ENCODE measurements around the gene KIF2A. TPM values are rescaled to one million over a fixed set of nuclear protein-coding genes. Genes with fewer than 3 reads are reported as not detected.

Gene KIF2A
- total and polyA plus RNA-seq, 4 donors, result 3.5 to 64.3 (median 20.3) TPM

DNA sequence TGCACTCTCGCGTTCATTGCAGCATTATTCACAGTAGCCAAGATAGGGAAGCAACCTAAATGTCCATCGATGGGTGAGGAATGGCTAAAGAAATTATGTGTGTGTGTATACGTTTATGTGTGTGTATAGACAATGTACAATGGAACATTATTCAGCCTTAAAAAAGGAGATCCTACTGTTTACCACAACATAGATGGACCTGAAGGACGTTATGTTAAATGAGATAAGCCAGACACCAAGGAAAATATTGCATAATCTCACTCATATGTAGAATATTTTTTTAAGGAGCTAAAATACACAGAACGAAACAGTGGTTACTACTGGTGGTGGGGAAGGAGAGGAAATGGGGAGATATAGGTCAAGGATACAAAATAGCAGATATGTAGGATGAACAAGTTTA lies 2.4 kb downstream of the KIF2A start:
- no peak overlapping the region for H3K9ac ChIP-seq (ENCODE audit: insufficient read depth in 1 of 2, low read length in 2 of 2)
- H3K9me3 ChIP-seq (ENCODE audit: control insufficient read depth in 4 of 4, insufficient read depth in 3 of 4, low read length in 3 of 4), result no peaks in the 10 kb centered on the region
- WGBS, 2 donors, result 79 to 82% methylated on average over 6 of the region's 6 CpGs
- H3K4me1 ChIP-seq (ENCODE audit: control insufficient read depth in 5 of 5, insufficient read depth in 5 of 5, low read length in 5 of 5), result peaks cover 0 to 17% (median 2%) of the 10 kb centered on the region in 5 donors
- TF ChIP-seq, protein P1, sequence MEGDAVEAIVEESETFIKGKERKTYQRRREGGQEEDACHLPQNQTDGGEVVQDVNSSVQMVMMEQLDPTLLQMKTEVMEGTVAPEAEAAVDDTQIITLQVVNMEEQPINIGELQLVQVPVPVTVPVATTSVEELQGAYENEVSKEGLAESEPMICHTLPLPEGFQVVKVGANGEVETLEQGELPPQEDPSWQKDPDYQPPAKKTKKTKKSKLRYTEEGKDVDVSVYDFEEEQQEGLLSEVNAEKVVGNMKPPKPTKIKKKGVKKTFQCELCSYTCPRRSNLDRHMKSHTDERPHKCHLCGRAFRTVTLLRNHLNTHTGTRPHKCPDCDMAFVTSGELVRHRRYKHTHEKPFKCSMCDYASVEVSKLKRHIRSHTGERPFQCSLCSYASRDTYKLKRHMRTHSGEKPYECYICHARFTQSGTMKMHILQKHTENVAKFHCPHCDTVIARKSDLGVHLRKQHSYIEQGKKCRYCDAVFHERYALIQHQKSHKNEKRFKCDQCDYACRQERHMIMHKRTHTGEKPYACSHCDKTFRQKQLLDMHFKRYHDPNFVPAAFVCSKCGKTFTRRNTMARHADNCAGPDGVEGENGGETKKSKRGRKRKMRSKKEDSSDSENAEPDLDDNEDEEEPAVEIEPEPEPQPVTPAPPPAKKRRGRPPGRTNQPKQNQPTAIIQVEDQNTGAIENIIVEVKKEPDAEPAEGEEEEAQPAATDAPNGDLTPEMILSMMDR (IDR thresholded peaks at IDR 0.05; ENCODE audit: control extremely low read depth, extremely low read depth), result no peak
- H3K36me3 ChIP-seq (ENCODE audit: control insufficient read depth in 4 of 4, insufficient read depth in 4 of 4, low read length in 4 of 4), result no peaks in the 10 kb centered on the region
- DNase-seq, result no peak
- no peaks in the 10 kb centered on the region for H3K27me3 ChIP-seq (ENCODE audit: control insufficient read depth in 3 of 3, insufficient read depth in 3 of 3, low read length in 2 of 3)
- H3K27ac ChIP-seq (ENCODE audit: low read depth in 1 of 2, low read length in 1 of 2), result no peak overlapping the region
- H3K4me3 ChIP-seq, result no peak overlapping the region
- ATAC-seq (ENCODE audit: insufficient read depth, low FRiP score), result no peak

DNA sequence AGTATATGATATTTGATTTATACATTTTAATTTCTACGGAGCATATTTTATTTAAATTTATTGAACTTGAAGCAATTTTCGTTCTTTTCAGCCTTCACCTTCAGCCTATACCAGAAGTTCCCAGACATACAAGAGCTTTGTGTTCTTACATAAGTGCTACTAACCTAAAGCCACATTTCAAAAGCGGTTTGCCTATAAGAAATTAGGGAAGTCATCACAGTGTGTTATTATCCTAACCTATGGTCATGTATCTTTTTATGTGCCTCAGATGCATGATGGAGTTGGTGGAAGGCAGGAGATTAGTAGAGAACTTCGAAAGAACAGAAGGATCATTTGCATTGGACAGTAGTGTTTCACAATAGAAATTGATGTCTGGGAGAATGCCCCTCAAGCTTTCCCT lies 3.1 kb downstream of the KIF2A start:
- no peak for ATAC-seq (ENCODE audit: insufficient read depth, low FRiP score)
- TF ChIP-seq, protein P1 (IDR thresholded peaks at IDR 0.05; ENCODE audit: control extremely low read depth, extremely low read depth), result no peak
- Histone ChIP-seq H3K36me3 (ENCODE audit: control insufficient read depth in 4 of 4, insufficient read depth in 4 of 4, low read length in 4 of 4) (no peaks in the 10 kb centered on the region), H3K4me1 (ENCODE audit: control insufficient read depth in 5 of 5, insufficient read depth in 5 of 5, low read length in 5 of 5) (peaks cover 0 to 17% (median 2%) of the 10 kb centered on the region in 5 donors), H3K4me3 (no peak overlapping the region), H3K27ac (ENCODE audit: low read depth in 1 of 2, low read length in 1 of 2) (no peak overlapping the region), H3K9me3 (ENCODE audit: control insufficient read depth in 4 of 4, insufficient read depth in 3 of 4, low read length in 3 of 4) (no peaks in the 10 kb centered on the region), H3K27me3 (ENCODE audit: control insufficient read depth in 3 of 3, insufficient read depth in 3 of 3, low read length in 2 of 3) (no peaks in the 10 kb centered on the region), H3K9ac (ENCODE audit: insufficient read depth in 1 of 2, low read length in 2 of 2) (no peak overlapping the region)
- WGBS, 2 donors, result 64 to 84% methylated on average over 4 of the region's 4 CpGs
- no peak for DNase-seq

- ATAC-seq (ENCODE audit: insufficient read depth, low FRiP score) (no peak), DNase-seq (no peak)
- Histone ChIP-seq H3K36me3 (ENCODE audit: control insufficient read depth in 4 of 4, insufficient read depth in 4 of 4, low read length in 4 of 4) (peaks cover 0 to 2% (median 0%) of the 10 kb centered on the region in 4 donors), H3K9me3 (ENCODE audit: control insufficient read depth in 4 of 4, insufficient read depth in 3 of 4, low read length in 3 of 4) (no peaks in the 10 kb centered on the region), H3K4me3 (no peak overlapping the region), H3K27ac (ENCODE audit: low read depth in 1 of 2, low read length in 1 of 2) (no peak overlapping the region), H3K4me1 (ENCODE audit: control insufficient read depth in 5 of 5, insufficient read depth in 5 of 5, low read length in 5 of 5) (peaks cover 0 to 14% (median 2%) of the 10 kb centered on the region in 5 donors), H3K9ac (ENCODE audit: insufficient read depth in 1 of 2, low read length in 2 of 2) (no peak overlapping the region), H3K27me3 (ENCODE audit: control insufficient read depth in 3 of 3, insufficient read depth in 3 of 3, low read length in 2 of 3) (no peaks in the 10 kb centered on the region)
- 75 to 77% methylated on average over 5 of the region's 5 CpGs for WGBS, 2 donors
- TF ChIP-seq, protein P1 (IDR thresholded peaks at IDR 0.05; ENCODE audit: control extremely low read depth, extremely low read depth), result no peak
Observed at GRCh38 chr5:62310426-62311143, 4.6 kb downstream of the KIF2A start.
